Fibroblast of lung (primary cell): ENCODE results near the gene GAB2. TPM values are rescaled to one million over a fixed set of nuclear protein-coding genes. Genes with fewer than 3 reads are reported as not detected.

Source experiments
- DNase-seq, 2 donors: peaks; one replicate each; pipeline versions ENCODE4 v3.0.0 to v3.0.0-alpha.2; 2010; ENCODE audit warnings: low read depth in 2 of 2
- H2AFZ ChIP-seq: 2 replicates; pipeline ENCODE4 v1.5.1; 2012; ENCODE audit warnings: low read length, control low read depth, inconsistent platforms
- H3K27ac ChIP-seq: 2 replicates; pipeline ENCODE4 v1.5.1; 2011; ENCODE audit warnings: low read length, control low read depth; ENCODE audit not compliant: insufficient read depth
- H3K27me3 ChIP-seq: 2 replicates; pipeline ENCODE4 v1.5.1; 2011; ENCODE audit warnings: mild to moderate bottlenecking, low read length; ENCODE audit not compliant: control insufficient read depth, insufficient read depth
- H3K36me3 ChIP-seq: 2 replicates; pipeline ENCODE4 v1.5.1; 2011; ENCODE audit warnings: low read length; ENCODE audit not compliant: control insufficient read depth, insufficient read depth
- H3K4me1 ChIP-seq: 2 replicates; pipeline ENCODE4 v1.5.1; 2011; ENCODE audit warnings: low read length; ENCODE audit not compliant: control insufficient read depth, insufficient read depth; ENCODE audit errors: extremely low read depth
- H3K4me2 ChIP-seq: 2 replicates; pipeline ENCODE4 v1.5.1; 2011; ENCODE audit warnings: low read length, control low read depth; ENCODE audit not compliant: insufficient read depth; ENCODE audit errors: extremely low read depth
- H3K4me3 ChIP-seq, 4 experiments: fragments of 200-600 bp in 1 of 4; sonication (generic) in 1 of 4; replicated peaks in 1 of 4; 2 replicates each; pipeline ENCODE4 v1.5.1; 2011 to 2016; ENCODE audit warnings: low read length in 4 of 4, low read depth in 3 of 4, mild to moderate bottlenecking in 3 of 4, control low read depth in 2 of 4, inconsistent platforms in 1 of 4, mixed read lengths in 1 of 4; ENCODE audit not compliant: insufficient read depth in 1 of 4; ENCODE audit errors: control extremely low read depth in 1 of 4
- H3K79me2 ChIP-seq: 2 replicates; pipeline ENCODE4 v1.5.1; 2012; ENCODE audit warnings: mild to moderate bottlenecking, low read length, inconsistent platforms; ENCODE audit not compliant: control insufficient read depth, insufficient read depth
- H3K9ac ChIP-seq: 2 replicates; pipeline ENCODE4 v1.5.1; 2011; ENCODE audit warnings: mild to moderate bottlenecking, low read length, control low read depth; ENCODE audit not compliant: insufficient read depth
- H3K9me3 ChIP-seq: 2 replicates; pipeline ENCODE4 v1.5.1; 2012; ENCODE audit warnings: low read depth, low read length; ENCODE audit not compliant: control insufficient read depth, insufficient read depth
- H4K20me1 ChIP-seq: 2 replicates; pipeline ENCODE4 v1.5.1; 2011; ENCODE audit warnings: low read length; ENCODE audit not compliant: control insufficient read depth, insufficient read depth; ENCODE audit errors: extremely low read depth
- EZH2 ChIP-seq: IDR thresholded peaks from 2 replicates; pipeline ENCODE4 v1.5.1; 2012; ENCODE audit warnings: low read length, control low read depth, mild to moderate bottlenecking; ENCODE audit errors: missing control alignments
- polyA plus RNA-seq, 2 donors: library from polyadenylated mRNA; depleted of rRNA in 1 of 2; stranded (reverse) in 1 of 2; unstranded in 1 of 2; fragments of >200 nt; gene quantifications; 2 replicates each; pipeline ENCODE4 v1.2.1, GENCODE V29; 2011 to 2012; ENCODE audit warnings: missing spikeins in 1 of 2
- total RNA-seq: library from RNA; depleted of rRNA; stranded (reverse); fragments of >200 nt; gene quantifications from 2 replicates; pipeline ENCODE4 v1.2.1, GENCODE V29; 2014
- TF ChIP-seq, protein P1 (sequence below), 2 donors: IDR thresholded peaks in 1 of 2; conservative IDR thresholded peaks in 1 of 2; 1 replicate in 1 of 2; 2 replicates in 1 of 2; pipeline ENCODE4 v1.5.1; 2011 to 2012; ENCODE audit warnings: low read length in 2 of 2, control low read depth in 1 of 2, inconsistent platforms in 1 of 2, low read depth in 1 of 2, mild to moderate bottlenecking in 1 of 2

Gene GAB2
- total and polyA plus RNA-seq, 2 donors (not counting 1 experiment from before 2014, with no cell fraction given), result 7.1 to 14.0 TPM

DNA sequence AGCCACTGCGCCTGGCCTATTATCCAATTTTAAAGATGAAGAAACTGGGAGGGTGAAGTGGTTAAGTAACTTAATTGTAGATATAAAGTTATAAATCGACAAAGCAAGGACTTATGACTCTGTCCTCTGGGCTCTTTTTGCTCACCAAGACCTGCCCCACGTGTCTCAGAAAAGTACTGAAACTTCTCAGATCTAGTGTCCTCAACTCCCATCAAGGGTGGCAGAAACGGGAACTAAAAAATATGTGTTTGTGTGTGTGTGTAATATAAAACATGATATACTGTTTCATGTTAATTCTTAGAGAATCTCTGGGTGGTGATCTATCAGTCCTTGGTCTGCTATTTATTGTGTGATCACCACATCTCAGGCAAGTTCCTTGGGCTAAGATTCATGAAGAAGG lies 104.9 kb downstream of the GAB2 start:
- Histone ChIP-seq H3K36me3 (no peaks in the 10 kb centered on the region), H3K79me2 (no peaks in the 10 kb centered on the region), H3K27me3 (no peaks in the 10 kb centered on the region), H3K9ac (no peak overlapping the region), H2AFZ (no peak overlapping the region), H3K4me2 (no peak overlapping the region), H3K9me3 (no peaks in the 10 kb centered on the region), H4K20me1 (no peaks in the 10 kb centered on the region), H3K27ac (no peak overlapping the region), H3K4me3 (no peak overlapping the region), H3K4me1 (peaks cover 6% of the 10 kb centered on the region)
- DNase-seq, result no peak
- TF ChIP-seq, protein P1, sequence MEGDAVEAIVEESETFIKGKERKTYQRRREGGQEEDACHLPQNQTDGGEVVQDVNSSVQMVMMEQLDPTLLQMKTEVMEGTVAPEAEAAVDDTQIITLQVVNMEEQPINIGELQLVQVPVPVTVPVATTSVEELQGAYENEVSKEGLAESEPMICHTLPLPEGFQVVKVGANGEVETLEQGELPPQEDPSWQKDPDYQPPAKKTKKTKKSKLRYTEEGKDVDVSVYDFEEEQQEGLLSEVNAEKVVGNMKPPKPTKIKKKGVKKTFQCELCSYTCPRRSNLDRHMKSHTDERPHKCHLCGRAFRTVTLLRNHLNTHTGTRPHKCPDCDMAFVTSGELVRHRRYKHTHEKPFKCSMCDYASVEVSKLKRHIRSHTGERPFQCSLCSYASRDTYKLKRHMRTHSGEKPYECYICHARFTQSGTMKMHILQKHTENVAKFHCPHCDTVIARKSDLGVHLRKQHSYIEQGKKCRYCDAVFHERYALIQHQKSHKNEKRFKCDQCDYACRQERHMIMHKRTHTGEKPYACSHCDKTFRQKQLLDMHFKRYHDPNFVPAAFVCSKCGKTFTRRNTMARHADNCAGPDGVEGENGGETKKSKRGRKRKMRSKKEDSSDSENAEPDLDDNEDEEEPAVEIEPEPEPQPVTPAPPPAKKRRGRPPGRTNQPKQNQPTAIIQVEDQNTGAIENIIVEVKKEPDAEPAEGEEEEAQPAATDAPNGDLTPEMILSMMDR (conservative IDR thresholded peaks at IDR 0.05 in 1 of 2, IDR thresholded peaks at IDR 0.05 in 1 of 2; ENCODE audit: low read depth in 1 of 2, low read length in 2 of 2), result no peak
- TF ChIP-seq EZH2, result no peak

DNA sequence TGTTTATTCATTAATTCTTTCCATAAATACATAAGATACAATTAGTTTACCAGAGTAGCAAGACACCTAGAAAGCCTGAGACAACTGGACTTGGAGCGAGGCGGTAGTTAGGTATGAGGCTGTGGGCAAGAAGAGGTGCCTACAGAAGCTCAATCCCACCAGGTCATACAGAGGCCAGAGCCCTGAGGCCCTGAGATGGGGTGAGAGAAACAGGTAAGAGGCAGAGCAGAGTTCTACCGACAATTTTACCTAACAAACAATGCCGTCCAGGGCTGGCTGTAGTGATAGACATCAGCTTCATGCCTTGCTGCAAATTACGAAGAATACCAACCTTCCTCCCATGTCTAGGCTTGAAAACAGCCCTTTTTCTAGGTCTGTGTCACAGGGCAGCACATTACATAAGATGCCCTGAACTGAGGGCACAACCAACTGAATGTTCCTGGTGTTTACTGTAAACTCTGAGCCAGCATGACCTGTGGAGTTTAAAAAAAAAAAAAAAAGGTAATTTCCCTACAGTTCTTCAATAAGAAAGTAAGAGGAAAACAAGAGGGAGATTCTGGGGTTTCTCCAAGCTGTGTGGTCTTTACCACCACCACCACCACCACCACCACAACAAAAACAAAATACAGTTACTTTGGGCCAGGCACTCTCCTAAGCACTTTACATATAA lies 105.8 kb downstream of the GAB2 start:
- TF ChIP-seq EZH2, result no peak
- TF ChIP-seq, protein P1 (conservative IDR thresholded peaks at IDR 0.05 in 1 of 2, IDR thresholded peaks at IDR 0.05 in 1 of 2; ENCODE audit: low read depth in 1 of 2, low read length in 2 of 2), result no peak
- H3K4me1 ChIP-seq, result peaks cover 6% of the 10 kb centered on the region
- no peak for DNase-seq

DNA sequence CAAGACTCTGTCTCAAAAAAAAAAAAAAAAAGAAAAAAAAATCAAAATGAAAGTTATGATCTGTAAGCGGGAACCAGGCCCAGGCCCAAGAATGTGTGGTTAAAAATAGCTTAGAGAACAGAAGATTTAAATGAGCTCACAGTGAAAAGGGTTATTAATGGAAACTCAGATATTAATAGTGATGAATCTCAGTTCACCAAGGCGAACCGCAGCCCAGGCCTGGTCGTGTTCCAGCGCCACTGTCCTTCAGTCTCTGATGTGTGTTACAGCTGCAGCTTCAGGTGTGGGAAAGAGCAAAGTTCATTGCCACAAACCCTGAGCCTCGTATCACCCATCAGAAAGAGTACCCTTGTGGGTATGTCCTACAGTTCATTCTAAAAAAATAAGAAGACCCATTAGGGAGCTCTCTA lies 107.1 kb downstream of the GAB2 start:
- H3K4me3 ChIP-seq, result peak overlapping the region in 3 of 4 experiments; percentile 20 to 26 (median 22)
- peak overlapping the region; percentile 78 for H3K4me2 ChIP-seq
- peak overlapping the region; percentile 18 for H3K9ac ChIP-seq
- H2AFZ ChIP-seq, result peak overlapping the region; percentile 73
- peak; percentile 49 to 55 for DNase-seq
- H3K27ac ChIP-seq, result no peak overlapping the region
- H3K79me2 ChIP-seq, result no peaks in the 10 kb centered on the region
- H3K36me3 ChIP-seq, result no peaks in the 10 kb centered on the region
- H4K20me1 ChIP-seq, result no peaks in the 10 kb centered on the region
- no peak for TF ChIP-seq EZH2
- TF ChIP-seq, protein P1 (conservative IDR thresholded peaks at IDR 0.05 in 1 of 2, IDR thresholded peaks at IDR 0.05 in 1 of 2; ENCODE audit: low read depth in 1 of 2, low read length in 2 of 2), result no peak
- no peaks in the 10 kb centered on the region for H3K27me3 ChIP-seq
- no peaks in the 10 kb centered on the region for H3K9me3 ChIP-seq
- H3K4me1 ChIP-seq, result peaks cover 6% of the 10 kb centered on the region

More for the DNA sequence above, 105.8 kb downstream of the GAB2 start:
- Histone ChIP-seq H3K9ac (no peak overlapping the region), H4K20me1 (no peaks in the 10 kb centered on the region), H3K9me3 (no peaks in the 10 kb centered on the region), H3K27ac (no peak overlapping the region), H2AFZ (no peak overlapping the region), H3K27me3 (no peaks in the 10 kb centered on the region), H3K4me2 (no peak overlapping the region), H3K4me3 (no peak overlapping the region), H3K36me3 (no peaks in the 10 kb centered on the region), H3K79me2 (no peaks in the 10 kb centered on the region)
